Neural progenitor cell (in vitro differentiated cells): ENCODE measurements around the gene RAI1. TPM values are rescaled to one million over a fixed set of nuclear protein-coding genes. Genes with fewer than 3 reads are reported as not detected.

Experiments used
- DNase-seq: peaks from one replicate; pipeline ENCODE4 v3.0.0-alpha.2; 2016; ENCODE audit warnings: low spot score
- H2AFZ ChIP-seq: fragments of 200-600 bp; sonication (generic); replicated peaks from 2 replicates; pipeline ENCODE4 v1.6.1; 2016; ENCODE audit warnings: antibody characterized with exemption
- H3F3A ChIP-seq: fragments of 200-600 bp; sonication (generic); 2 replicates; pipeline ENCODE4 v1.6.1; 2016; ENCODE audit warnings: antibody characterized with exemption, low read depth
- H3K27ac ChIP-seq: fragments of 200-600 bp; sonication (generic); 2 replicates; pipeline ENCODE4 v1.5.1; 2016; ENCODE audit warnings: mild to moderate bottlenecking
- H3K27me3 ChIP-seq: fragments of 200-600 bp; sonication (generic); 2 replicates; pipeline ENCODE4 v1.6.1; 2016; ENCODE audit warnings: mild to moderate bottlenecking, moderate library complexity
- H3K36me3 ChIP-seq: fragments of 200-600 bp; sonication (generic); 2 replicates; pipeline ENCODE4 v1.5.1; 2016
- H3K4me1 ChIP-seq: fragments of 200-600 bp; sonication (generic); 2 replicates; pipeline ENCODE4 v1.6.1; 2016; ENCODE audit warnings: mixed run types
- H3K4me2 ChIP-seq: fragments of 200-600 bp; sonication (generic); 2 replicates; pipeline ENCODE4 v1.6.1; 2016
- H3K4me3 ChIP-seq: fragments of 200-600 bp; sonication (generic); 2 replicates; pipeline ENCODE4 v1.5.1; 2016
- H3K79me2 ChIP-seq: fragments of 200-600 bp; sonication (generic); 2 replicates; pipeline ENCODE4 v1.6.1; 2016; ENCODE audit warnings: low read depth
- H3K9ac ChIP-seq: fragments of 200-600 bp; sonication (generic); 2 replicates; pipeline ENCODE4 v1.6.1; 2016
- H3K9me3 ChIP-seq: fragments of 200-600 bp; sonication (generic); 2 replicates; pipeline ENCODE4 v1.5.1; 2016; ENCODE audit warnings: low read depth
- H4K20me1 ChIP-seq: fragments of 200-600 bp; sonication (generic); 2 replicates; pipeline ENCODE4 v1.6.1; 2016; ENCODE audit warnings: low read depth
- H3K27ac Mint-ChIP-seq: 3 replicates; pipeline ENCODE4 v1.8.0; 2021; ENCODE audit warnings: mixed read lengths
- H3K27me3 Mint-ChIP-seq: 2 replicates; pipeline ENCODE4 v1.8.0; 2022; ENCODE audit warnings: low read depth, mild to moderate bottlenecking, inconsistent platforms, moderate library complexity, mixed read lengths; ENCODE audit not compliant: insufficient read depth
- H3K36me3 Mint-ChIP-seq: 3 replicates; pipeline ENCODE4 v1.8.0; 2021; ENCODE audit warnings: mixed read lengths
- H3K4me1 Mint-ChIP-seq: 3 replicates; pipeline ENCODE4 v1.8.0; 2021; ENCODE audit warnings: mixed read lengths
- H3K4me3 Mint-ChIP-seq: 3 replicates; pipeline ENCODE4 v1.8.0; 2021; ENCODE audit warnings: mild to moderate bottlenecking, moderate library complexity, mixed read lengths
- H3K9me3 Mint-ChIP-seq: 3 replicates; pipeline ENCODE4 v1.8.0; 2020; ENCODE audit warnings: mixed read lengths
- EZH2 ChIP-seq: fragments of 200-600 bp; sonication (generic); IDR thresholded peaks from 2 replicates; pipeline ENCODE4 v1.6.1; 2017; ENCODE audit warnings: antibody characterized with exemption, mild to moderate bottlenecking, moderate library complexity
- EZH2phosphoT487 ChIP-seq: fragments of 200-600 bp; sonication (generic); IDR thresholded peaks from 2 replicates; pipeline ENCODE4 v1.6.1; 2017; ENCODE audit warnings: antibody characterized with exemption
- total RNA-seq: library from RNA; depleted of rRNA; stranded (reverse); fragments of >200 nt; gene quantifications from 2 replicates; pipeline ENCODE4 v1.2.3, GENCODE V29; 2015; ENCODE audit warnings: low replicate concordance
- TF ChIP-seq, protein P1 (sequence below): fragments of 200-600 bp; sonication (generic); IDR thresholded peaks from 2 replicates; pipeline ENCODE4 v1.5.1; 2017; ENCODE audit warnings: antibody characterized with exemption, mild to moderate bottlenecking

The RAI1 gene
- total RNA-seq, 1 donor from 2014 or later = 27.4 TPM

DNA sequence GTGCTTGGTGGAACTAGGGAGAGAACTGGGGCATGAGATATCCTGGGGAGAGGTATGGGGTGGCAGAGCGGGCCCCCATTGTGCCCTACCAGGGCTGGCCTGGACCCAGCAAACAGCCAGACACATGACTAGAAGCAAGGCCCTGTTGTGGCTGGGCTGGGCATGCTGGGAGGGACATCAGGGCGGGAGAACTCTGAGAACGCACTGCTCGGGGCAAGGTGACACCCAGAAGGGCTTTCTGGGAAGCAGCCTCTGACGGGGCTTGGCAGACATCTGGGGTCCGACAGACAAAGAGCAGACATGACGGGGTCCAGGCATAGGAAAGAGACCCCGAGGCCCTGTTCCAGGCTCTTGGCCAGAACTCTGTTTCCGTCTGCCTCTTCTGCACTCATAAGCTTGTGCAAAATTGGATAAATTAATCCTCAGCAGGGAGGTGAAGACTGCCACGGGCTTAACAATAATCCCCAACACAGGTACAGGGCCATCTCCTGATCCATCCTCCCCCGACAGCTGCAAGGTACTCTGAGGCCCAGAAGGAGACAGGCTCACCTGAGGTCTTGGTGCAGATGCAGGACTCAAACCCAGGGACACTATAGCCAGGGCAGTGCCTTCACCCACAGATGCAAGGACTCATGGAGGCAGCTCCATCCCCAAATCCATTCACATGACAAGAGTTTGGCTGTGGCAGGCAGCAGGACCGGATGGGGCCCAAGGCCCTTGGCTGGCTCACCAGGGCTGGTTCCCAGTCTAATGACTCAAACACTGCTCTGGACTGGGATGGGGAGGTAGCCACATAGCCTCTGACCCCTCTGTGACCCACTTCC lies 150.2 kb downstream of the RAI1 start:
- H3K36me3 ChIP-seq = no peaks in the 10 kb centered on the region
- H4K20me1 ChIP-seq = peaks cover 93% of the 10 kb centered on the region
- H3K4me3 Mint-ChIP-seq = peak overlapping the region; percentile 21
- no peak overlapping the region for H3K4me2 ChIP-seq
- H3K36me3 Mint-ChIP-seq = peaks cover 5% of the 10 kb centered on the region
- peak overlapping the region; percentile 76 for H3K27ac Mint-ChIP-seq
- no peaks in the 10 kb centered on the region for H3K9me3 Mint-ChIP-seq
- no peak overlapping the region for H2AFZ ChIP-seq
- H3F3A ChIP-seq = peaks cover 3% of the 10 kb centered on the region
- H3K9ac ChIP-seq = no peak overlapping the region
- H3K4me3 ChIP-seq = no peak overlapping the region
- peaks cover 8% of the 10 kb centered on the region for H3K4me1 ChIP-seq
- H3K9me3 ChIP-seq = no peaks in the 10 kb centered on the region
- peaks cover 90% of the 10 kb centered on the region for H3K79me2 ChIP-seq
- H3K27ac ChIP-seq = no peak overlapping the region
- TF ChIP-seq EZH2phosphoT487 (no peak), EZH2 (no peak)
- TF ChIP-seq, protein P1, sequence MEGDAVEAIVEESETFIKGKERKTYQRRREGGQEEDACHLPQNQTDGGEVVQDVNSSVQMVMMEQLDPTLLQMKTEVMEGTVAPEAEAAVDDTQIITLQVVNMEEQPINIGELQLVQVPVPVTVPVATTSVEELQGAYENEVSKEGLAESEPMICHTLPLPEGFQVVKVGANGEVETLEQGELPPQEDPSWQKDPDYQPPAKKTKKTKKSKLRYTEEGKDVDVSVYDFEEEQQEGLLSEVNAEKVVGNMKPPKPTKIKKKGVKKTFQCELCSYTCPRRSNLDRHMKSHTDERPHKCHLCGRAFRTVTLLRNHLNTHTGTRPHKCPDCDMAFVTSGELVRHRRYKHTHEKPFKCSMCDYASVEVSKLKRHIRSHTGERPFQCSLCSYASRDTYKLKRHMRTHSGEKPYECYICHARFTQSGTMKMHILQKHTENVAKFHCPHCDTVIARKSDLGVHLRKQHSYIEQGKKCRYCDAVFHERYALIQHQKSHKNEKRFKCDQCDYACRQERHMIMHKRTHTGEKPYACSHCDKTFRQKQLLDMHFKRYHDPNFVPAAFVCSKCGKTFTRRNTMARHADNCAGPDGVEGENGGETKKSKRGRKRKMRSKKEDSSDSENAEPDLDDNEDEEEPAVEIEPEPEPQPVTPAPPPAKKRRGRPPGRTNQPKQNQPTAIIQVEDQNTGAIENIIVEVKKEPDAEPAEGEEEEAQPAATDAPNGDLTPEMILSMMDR = no peak
- peaks cover 68% of the 10 kb centered on the region for H3K4me1 Mint-ChIP-seq
- peaks cover under 1% of the 10 kb centered on the region for H3K27me3 Mint-ChIP-seq
- DNase-seq = no peak
- no peaks in the 10 kb centered on the region for H3K27me3 ChIP-seq

DNA sequence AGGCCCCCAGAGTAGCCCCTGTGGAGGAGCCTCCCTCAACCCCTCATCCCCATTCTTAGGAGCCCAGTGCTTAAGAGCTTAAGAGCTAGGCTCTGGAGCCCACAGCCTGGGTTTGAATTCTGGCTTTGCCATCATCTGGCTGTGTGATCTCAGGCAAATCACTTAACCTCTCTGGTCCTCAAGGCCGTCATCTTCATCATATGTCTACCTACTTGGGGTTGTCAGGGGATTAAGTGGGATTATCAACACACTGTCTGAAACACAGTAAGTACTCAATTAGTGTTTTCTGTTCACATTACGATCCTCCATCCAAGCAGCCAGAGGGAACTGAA lies 150.7 kb downstream of the RAI1 start:
- no peaks in the 10 kb centered on the region for H3K27me3 ChIP-seq
- Mint-ChIP-seq H3K27me3 (no peaks in the 10 kb centered on the region), H3K9me3 (no peaks in the 10 kb centered on the region), H3K36me3 (peaks cover 5% of the 10 kb centered on the region), H3K4me3 (no peak overlapping the region), H3K27ac (peak overlapping the region; percentile 7), H3K4me1 (peaks cover 63% of the 10 kb centered on the region)
- DNase-seq = no peak
- H3K9me3 ChIP-seq = no peaks in the 10 kb centered on the region
- H3K4me3 ChIP-seq = no peak overlapping the region
- H3K4me2 ChIP-seq = no peak overlapping the region
- H3K9ac ChIP-seq = no peak overlapping the region
- TF ChIP-seq, protein P1 = no peak
- no peak for TF ChIP-seq EZH2
- TF ChIP-seq EZH2phosphoT487 = no peak
- peaks cover 87% of the 10 kb centered on the region for H4K20me1 ChIP-seq
- no peak overlapping the region for H2AFZ ChIP-seq
- peaks cover 85% of the 10 kb centered on the region for H3K79me2 ChIP-seq
- H3K36me3 ChIP-seq = no peaks in the 10 kb centered on the region
- peaks cover 8% of the 10 kb centered on the region for H3K4me1 ChIP-seq
- H3F3A ChIP-seq = peaks cover 3% of the 10 kb centered on the region
- no peak overlapping the region for H3K27ac ChIP-seq

DNA sequence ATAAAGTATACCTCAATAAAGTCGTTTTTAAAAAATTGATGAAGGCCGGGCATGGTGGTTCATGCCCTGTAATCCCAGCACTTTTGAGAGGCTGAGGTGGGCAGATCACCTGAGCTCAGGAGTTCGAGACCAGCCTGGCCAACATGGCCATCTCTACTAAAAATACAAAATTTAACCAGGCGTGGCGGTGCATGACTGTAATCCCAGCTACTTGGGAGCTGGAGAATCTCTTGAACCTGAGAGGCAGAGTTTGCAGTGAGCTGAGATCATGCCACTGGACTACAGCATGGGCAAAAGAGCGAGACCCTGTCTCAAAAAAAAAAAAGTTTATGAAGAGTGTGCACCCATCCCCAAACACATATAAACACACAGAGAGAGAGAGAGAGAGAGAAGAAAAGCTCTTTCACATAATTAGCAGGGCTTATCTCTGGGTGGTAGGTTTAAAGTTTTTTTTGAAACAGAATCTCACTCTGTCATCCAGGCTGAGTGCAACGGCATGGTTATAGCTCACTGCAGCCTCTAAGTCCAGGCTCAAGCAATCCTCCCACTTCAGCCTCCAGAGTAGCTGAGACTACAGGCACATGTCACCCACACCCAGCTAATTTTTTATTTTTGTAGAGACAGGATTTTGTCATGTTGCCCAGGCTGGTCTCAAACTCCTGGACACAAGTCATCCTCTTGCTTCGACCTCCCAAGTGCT lies 152.6 kb downstream of the RAI1 start:
- Mint-ChIP-seq H3K27me3 (no peaks in the 10 kb centered on the region), H3K4me3 (no peak overlapping the region), H3K4me1 (peaks cover 73% of the 10 kb centered on the region), H3K27ac (no peak overlapping the region), H3K36me3 (peaks cover 5% of the 10 kb centered on the region), H3K9me3 (no peaks in the 10 kb centered on the region)
- Histone ChIP-seq H3K4me1 (peaks cover 25% of the 10 kb centered on the region), H3F3A (peaks cover 21% of the 10 kb centered on the region), H4K20me1 (peaks cover 69% of the 10 kb centered on the region), H3K4me3 (no peak overlapping the region), H3K36me3 (no peaks in the 10 kb centered on the region), H3K79me2 (peaks cover 69% of the 10 kb centered on the region), H3K27me3 (no peaks in the 10 kb centered on the region), H2AFZ (no peak overlapping the region), H3K9me3 (no peaks in the 10 kb centered on the region), H3K27ac (no peak overlapping the region), H3K9ac (no peak overlapping the region), H3K4me2 (no peak overlapping the region)
- TF ChIP-seq EZH2 (no peak), EZH2phosphoT487 (no peak)
- TF ChIP-seq, protein P1 = no peak
- no peak for DNase-seq
